Peyer's patch (tissue), 4 donors: Measurements from ENCODE around the gene MAP3K7.

ENCODE experiments used
- POLR2A ChIP-seq, 2 donors: fragments of 450-650 bp; IDR thresholded peaks; one replicate each; pipeline ENCODE4 v1.5.1; 2017; ENCODE audit warnings: antibody characterized with exemption in 2 of 2, mild to moderate bottlenecking in 2 of 2, moderate library complexity in 2 of 2
- TF ChIP-seq, protein P1 (sequence below), 6 experiments: fragments of 450-650 bp in 4 of 6; fragments of 200-600 bp in 2 of 6; sonication (generic) in 1 of 6; IDR thresholded peaks; one replicate each; pipeline ENCODE4 v1.5.1; 2017 to 2019; ENCODE audit warnings: antibody characterized with exemption in 6 of 6, mild to moderate bottlenecking in 3 of 6, moderate library complexity in 1 of 6

DNA sequence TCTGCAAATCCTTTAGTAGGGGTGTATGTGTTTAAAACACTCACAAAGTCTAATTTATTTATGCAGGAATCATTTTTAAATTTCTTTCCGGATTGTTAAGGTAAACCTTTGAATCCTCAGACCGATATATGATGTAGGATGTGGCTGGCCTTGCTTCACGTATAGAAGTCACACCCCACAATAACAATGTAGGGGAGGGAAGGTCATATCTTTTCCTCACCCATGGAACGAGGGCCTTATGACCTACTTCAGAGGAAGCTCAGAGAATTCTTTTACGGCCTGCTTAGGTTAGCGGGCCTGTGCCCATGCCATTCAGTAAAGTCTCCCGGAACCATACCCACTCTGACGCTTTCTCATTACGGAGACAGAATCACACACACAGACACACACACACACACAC lies 102.9 kb downstream of the MAP3K7 start:
- TF ChIP-seq, protein P1, sequence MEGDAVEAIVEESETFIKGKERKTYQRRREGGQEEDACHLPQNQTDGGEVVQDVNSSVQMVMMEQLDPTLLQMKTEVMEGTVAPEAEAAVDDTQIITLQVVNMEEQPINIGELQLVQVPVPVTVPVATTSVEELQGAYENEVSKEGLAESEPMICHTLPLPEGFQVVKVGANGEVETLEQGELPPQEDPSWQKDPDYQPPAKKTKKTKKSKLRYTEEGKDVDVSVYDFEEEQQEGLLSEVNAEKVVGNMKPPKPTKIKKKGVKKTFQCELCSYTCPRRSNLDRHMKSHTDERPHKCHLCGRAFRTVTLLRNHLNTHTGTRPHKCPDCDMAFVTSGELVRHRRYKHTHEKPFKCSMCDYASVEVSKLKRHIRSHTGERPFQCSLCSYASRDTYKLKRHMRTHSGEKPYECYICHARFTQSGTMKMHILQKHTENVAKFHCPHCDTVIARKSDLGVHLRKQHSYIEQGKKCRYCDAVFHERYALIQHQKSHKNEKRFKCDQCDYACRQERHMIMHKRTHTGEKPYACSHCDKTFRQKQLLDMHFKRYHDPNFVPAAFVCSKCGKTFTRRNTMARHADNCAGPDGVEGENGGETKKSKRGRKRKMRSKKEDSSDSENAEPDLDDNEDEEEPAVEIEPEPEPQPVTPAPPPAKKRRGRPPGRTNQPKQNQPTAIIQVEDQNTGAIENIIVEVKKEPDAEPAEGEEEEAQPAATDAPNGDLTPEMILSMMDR (IDR thresholded peaks at IDR 0.05): no peak
- no peak for TF ChIP-seq POLR2A (IDR thresholded peaks at IDR 0.05)
